Subcutaneous adipose tissue (tissue), 4 donors: Measurements from ENCODE around the gene LBHD1. TPM values are rescaled to one million over a fixed set of nuclear protein-coding genes. Genes with fewer than 3 reads are reported as not detected.

Source experiments
- total RNA-seq, 4 donors: library from RNA; depleted of rRNA; stranded (reverse); fragments of >200 nt; gene quantifications; one replicate each; pipeline ENCODE4 v1.1.0, GENCODE V29; 2016
- TF ChIP-seq, protein P1 (sequence below): fragments of 450-650 bp; IDR thresholded peaks from one replicate; pipeline ENCODE4 v1.5.1; 2016; ENCODE audit warnings: low read depth, mild to moderate bottlenecking, control low read depth, antibody characterized with exemption, moderate library complexity

LBHD1 gene
- total RNA-seq, 4 donors from 2014 or later, result 3.8 to 10.6 (median 5.5) TPM

DNA sequence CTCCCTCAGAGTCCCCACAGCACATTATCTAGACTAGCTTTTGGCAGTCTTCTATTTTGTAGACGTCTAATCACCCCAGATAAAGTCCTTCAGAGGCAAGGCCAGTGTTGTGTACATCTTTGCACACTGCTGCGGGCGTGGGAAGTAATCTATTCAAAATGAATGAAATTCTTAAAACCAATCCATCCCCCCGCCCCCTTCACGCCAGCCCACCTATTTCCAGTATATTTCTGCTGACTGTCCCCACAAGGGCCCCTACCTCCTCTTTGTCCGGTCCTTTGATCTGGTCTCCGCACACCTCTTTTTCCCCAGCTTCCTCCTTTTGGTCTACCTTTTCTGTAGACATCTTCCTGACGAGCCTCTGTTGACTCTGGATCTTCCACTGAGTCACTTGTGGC, 34.8 kb upstream of the LBHD1 start:
- TF ChIP-seq, protein P1, sequence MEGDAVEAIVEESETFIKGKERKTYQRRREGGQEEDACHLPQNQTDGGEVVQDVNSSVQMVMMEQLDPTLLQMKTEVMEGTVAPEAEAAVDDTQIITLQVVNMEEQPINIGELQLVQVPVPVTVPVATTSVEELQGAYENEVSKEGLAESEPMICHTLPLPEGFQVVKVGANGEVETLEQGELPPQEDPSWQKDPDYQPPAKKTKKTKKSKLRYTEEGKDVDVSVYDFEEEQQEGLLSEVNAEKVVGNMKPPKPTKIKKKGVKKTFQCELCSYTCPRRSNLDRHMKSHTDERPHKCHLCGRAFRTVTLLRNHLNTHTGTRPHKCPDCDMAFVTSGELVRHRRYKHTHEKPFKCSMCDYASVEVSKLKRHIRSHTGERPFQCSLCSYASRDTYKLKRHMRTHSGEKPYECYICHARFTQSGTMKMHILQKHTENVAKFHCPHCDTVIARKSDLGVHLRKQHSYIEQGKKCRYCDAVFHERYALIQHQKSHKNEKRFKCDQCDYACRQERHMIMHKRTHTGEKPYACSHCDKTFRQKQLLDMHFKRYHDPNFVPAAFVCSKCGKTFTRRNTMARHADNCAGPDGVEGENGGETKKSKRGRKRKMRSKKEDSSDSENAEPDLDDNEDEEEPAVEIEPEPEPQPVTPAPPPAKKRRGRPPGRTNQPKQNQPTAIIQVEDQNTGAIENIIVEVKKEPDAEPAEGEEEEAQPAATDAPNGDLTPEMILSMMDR, result no peak

DNA sequence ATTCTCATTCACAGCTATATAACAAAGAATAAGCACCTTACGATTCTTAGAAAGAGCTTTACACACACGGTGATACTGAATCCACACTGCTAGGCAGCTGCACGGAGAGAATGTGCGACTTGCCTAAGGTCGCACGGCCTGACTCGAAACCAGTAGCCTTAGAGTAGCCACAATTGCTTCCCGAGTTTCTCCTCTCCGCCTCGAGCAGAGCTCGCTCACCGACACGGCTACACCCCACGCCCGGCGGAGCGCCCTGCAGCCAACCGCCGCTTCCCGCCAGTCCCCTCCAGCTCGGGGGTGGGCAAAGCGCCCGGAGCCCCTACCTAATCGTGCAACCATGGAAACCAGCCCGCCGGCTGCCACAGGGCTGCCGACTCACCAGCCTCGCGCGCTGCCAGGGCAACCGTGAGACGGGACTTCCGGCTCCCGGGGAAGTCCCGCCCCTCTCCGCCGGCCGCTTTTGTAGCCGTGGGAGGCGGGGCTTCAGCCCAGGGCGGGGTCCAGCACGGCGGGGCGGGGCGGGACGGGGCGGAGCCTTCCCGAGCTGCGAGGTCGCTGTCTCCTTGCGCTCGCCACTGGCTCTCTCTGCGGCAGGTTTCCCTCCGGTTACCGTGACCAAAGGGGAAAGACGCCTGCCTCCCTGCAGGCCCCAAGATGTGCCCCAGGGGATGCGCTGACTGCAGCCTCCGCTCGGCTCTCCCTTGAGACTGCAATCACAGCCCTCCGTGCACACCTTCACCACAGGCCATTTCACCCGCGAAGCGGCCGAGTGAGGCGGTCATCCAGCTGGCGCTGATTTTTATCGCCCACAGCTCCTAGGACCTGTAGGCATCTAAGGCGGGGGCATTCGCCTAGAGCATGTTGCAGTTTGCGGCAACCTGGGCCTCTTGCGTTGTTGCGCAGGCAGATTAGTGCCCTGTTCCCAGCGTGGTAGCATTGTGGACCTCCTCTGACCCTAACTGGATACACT, 34.1 kb upstream of the LBHD1 start:
- TF ChIP-seq, protein P1, result no peak

DNA sequence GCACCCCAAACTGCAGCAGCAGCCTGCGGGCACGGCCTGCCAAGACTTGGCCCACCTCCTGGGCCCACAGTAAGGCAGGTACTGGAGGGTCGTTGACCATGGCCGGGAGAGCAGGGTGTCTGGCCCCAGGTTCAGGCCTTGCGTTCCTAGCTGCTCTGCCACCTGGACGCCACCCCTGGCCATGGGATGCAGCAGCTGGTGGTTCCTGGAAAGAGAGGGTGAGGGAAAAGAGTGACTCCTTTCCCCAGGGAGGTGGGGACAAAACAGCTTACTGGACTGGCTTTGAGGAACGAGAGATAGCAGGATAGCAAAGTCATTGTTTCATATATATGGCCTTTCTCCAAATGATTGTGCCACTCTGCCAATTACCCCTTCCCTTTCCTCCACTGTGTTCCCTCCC, 33.3 kb upstream of the LBHD1 start:
- TF ChIP-seq, protein P1, result no peak

DNA sequence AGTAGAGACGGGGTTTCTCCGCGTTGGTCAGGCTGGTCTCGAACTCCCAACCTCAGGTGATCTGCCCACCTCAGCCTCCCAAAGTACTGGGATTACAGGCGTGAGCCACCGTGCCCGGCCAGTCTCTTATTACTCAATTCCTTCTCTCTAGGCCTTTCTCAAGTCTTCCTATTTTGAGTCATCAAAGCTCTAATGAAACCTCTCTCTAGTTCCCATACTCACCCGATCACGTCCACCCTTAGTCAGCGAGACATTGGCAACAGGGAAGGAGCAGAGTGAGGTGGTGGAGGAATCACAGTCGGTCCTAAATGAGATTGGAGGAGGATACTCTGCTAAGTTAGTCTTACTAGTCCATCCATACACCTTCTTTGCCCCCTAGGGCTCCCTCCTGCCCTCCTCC, 30.2 kb upstream of the LBHD1 start:
- TF ChIP-seq, protein P1, result no peak

DNA sequence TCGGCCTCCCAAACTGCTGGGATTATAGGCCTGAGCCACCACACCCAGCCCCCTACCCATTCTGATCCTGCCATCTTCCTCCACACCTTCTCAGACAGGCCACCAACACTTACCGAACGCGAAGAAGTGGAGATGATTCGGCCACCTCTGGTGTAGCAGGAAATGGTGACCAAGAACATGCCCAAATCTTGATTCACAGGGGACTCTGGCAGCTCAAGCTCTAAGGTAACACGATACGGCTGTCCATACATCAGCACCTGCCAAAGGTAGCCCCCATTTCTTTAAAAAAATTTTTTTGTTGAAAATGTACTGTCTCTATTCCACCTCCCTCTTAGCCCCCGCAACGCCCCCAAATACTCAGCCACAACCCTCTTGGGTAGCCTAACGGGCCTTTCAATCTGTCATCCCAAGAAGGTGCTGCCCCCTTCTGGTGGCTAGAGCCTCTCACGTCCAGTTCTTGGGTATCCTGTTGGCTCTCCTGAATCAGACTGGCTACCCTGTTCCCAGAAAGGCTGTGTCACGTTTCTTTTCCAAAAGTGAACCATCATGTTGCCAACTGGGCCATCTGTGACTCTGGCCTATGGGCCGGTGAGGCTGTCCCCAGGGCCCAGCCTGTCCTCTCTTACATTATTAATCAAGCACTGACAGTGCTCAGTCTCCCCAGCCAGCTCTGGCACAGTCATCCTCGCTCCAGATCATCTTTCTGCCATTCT, 22.5 kb upstream of the LBHD1 start:
- TF ChIP-seq, protein P1, result no peak

DNA sequence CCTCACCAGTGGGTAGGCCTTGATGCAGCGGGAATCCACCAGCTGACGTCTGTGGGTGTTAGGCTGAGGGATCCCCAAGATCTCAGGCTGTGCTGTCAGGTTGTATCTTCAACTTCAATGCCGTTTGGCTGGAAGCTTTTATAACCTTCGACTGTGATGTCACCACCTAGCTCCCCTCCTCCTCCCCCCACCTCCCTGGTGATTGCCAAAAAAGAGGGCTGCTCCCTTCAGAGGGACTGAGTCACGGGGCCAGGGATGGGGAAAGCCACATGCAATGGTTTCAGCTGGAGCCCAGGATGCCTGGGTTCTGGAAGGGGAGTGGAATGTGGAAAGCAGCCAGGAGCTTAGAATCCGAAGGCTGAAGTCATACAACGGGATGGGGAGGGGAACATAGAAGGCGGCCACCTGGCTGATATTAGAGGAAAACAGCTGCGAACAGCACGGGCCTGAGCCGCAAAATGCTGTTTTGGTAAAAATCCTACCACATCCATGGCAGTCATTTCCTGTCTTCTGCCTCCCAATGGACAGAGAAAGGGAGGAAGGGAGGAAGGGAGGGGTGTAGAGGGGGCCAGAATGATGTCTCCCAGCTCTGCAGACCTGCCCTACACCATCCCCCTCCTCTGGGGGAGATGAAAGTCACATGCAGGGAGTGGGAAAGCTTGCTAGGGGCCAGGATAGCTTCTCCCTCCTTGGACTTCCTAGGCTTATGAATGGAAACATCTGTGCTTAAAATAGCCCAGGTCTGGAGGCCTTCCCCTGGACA, 17.5 kb upstream of the LBHD1 start, which contains the start of gene LRRN4CL:
TSS of gene LRRN4CL (minus strand) at position 110 of the 763 bp plus-strand sequence. CDS start 1,022 bp downstream, outside the sequence.
- TF ChIP-seq, protein P1, result no peak
